Heart left ventricle (tissue), 13 donors: ENCODE data around the gene FOXQ1.

Source experiments
- POLR2A ChIP-seq, 2 donors: fragments of 450-650 bp; IDR thresholded peaks; one replicate each; pipeline ENCODE4 v1.6.1; 2017; ENCODE audit warnings: antibody characterized with exemption in 2 of 2, mild to moderate bottlenecking in 2 of 2, moderate library complexity in 2 of 2
- TF ChIP-seq, protein P1 (sequence below), 12 donors: fragments of 200-600 bp; sonication (generic) in 4 of 12; IDR thresholded peaks; one replicate each; pipeline versions ENCODE4 v1.5.0 to v1.8.0; 2018 to 2022; ENCODE audit warnings: antibody characterized with exemption in 12 of 12, mild to moderate bottlenecking in 5 of 12
- donor health status: ischemic (EF 13 %, LVEDD 7.1; RV severe dilation, severe dysfunction).
- donor health status: DM: no; HTN: yes; CAD: no.
- donor health status: DM: no; HTN: no; CAD: no.
- donor health status: ischemic (EF 25% LVEDD 6.9; RV normal size, moderate dysfunction).
- donor health status: ischemic (EF 25% LVEDD 5.7; RV mildly dilated, moderate dysfunction).
- donor health status: ischemic (EF 35%, LVEDD 5.7; RV mildly dilated, moderate dysfunction).
- donor health status: nonischemic (EF 11% LVEDD 7.7; RV severe dilation, severe dysfunction).
- donor health status: DM: yes; HTN: yes; CAD: no.
- donor health status: PGD.
- donor health status: ischemic (EF 29% LVEDD 5.4; RV normal size, mild dysfunction).
- donor health status: nonischemic (EF 23%, LVEDD 6.1; RV moderate dilation, normal function).

DNA sequence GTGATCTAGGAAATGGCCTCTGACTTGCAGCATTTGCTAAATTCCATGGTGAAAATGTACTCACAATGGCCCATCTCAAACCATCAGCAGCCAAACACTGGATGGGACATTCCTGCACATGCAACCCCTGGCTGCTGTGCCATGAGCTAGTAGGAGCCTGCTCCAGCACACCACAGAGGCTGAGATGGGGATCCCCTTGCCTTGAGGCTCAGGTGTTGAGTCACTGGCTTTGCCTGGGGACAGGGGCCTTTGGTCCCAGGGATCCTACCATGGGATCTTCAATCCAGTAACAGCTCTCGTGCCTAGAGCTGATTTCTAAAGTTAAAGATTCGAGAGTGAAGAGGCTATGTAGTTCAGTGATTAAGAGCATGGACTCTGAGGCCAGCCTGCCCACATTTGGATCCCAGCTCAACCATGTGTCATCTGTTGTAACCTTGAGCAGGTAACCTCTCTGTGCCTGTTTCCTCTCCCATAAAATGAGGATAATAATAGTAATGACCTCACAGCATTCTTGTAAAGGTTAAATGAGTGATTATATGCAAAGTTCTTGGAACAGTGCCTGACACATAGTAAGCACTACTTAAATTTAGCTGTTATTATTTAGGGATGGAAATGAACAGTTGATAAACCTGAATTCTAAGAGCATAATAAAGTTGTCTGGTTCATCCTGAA is 16.4 kb downstream of the FOXQ1 start:
- TF ChIP-seq, protein P1, sequence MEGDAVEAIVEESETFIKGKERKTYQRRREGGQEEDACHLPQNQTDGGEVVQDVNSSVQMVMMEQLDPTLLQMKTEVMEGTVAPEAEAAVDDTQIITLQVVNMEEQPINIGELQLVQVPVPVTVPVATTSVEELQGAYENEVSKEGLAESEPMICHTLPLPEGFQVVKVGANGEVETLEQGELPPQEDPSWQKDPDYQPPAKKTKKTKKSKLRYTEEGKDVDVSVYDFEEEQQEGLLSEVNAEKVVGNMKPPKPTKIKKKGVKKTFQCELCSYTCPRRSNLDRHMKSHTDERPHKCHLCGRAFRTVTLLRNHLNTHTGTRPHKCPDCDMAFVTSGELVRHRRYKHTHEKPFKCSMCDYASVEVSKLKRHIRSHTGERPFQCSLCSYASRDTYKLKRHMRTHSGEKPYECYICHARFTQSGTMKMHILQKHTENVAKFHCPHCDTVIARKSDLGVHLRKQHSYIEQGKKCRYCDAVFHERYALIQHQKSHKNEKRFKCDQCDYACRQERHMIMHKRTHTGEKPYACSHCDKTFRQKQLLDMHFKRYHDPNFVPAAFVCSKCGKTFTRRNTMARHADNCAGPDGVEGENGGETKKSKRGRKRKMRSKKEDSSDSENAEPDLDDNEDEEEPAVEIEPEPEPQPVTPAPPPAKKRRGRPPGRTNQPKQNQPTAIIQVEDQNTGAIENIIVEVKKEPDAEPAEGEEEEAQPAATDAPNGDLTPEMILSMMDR (IDR thresholded peaks at IDR 0.05): no peak
- TF ChIP-seq POLR2A (IDR thresholded peaks at IDR 0.05): no peak
